Stimulated activated CD4-positive, alpha-beta T cell treated with anti-CD3 and anti-CD28 coated beads, Interleukin-12 subunit alpha, Interleukin-12 subunit beta, amount 100 ng/mL, for 48 hours (primary cell): ENCODE results near the gene FOXO1.

Experiments used
- DNase-seq, 3 donors: peaks; one replicate each; pipeline ENCODE4 v3.0.0-alpha.2; 2020; ENCODE audit warnings: low read depth in 2 of 3, low spot score in 1 of 3

The FOXO1 gene

DNA sequence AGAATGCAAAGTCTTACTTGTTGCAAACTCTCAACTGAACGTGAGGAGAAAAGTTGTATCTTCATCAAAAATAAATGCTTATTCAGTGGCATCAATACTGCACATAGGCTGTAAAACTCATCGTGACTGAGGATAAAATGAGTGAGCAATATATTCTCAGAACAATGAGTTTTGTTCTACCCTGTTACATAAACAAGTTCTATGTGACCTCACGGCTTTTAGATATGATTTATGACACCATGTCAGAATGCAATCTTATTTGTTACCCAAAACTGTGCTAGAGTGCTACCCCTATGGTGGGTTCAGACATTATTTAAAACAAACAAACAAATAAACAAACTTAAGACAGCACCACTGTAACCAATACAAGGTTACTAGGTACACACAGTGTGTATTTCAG, 55.4 kb downstream of the FOXO1 start:
- no peak for DNase-seq

DNA sequence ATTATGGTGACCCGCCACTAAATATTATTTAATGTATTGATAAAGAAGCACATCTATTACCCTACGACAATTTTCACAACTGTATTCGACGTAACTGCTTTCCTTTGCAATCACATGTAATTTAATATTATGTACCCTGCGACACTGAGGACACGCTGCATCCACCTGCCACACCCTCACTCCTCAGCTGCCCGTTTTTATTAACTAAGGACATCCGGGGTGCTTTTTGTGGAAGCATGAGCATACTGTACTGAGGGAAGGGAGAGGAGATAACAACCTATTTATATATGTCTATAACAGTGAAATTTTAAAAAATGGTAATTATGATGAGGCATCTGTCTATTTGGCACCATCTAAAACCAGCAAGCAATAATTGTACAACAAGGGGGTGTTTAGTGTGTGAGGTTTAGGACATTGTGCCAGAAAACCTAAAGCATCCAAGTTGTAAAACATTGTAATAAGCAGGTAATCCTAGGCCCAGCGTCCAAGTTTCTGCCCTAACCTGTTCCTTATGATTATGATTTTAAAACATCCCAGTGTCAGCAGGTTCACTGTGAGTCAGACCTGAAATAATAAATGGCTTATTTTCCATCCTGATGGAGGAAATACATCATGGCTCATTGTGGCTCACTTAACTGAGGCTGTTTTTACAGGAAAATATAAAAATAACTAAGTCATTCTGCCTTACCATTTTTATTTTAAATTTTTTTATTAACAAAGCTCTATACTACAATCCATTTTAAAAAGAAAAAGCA, 56.3 kb downstream of the FOXO1 start:
- DNase-seq = no peak

DNA sequence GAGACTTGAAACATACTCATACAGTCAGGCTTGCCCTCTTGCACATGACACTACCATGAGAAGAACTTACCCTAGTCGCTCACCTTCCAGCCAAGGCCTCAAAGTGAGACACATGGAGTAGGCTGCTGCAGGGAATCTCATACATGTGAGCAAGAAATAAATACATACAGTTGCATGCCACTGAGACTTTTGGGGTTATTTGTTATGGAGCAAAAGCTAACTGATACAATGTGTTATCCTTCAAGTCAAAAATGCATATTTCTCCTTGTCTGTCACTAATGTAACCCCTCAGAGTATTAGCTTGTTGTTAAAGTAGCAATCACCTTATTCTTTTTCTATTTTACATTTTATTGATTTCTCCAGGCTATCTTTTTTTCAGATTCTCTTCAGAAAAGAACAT, 58.1 kb downstream of the FOXO1 start:
- DNase-seq = no peak

DNA sequence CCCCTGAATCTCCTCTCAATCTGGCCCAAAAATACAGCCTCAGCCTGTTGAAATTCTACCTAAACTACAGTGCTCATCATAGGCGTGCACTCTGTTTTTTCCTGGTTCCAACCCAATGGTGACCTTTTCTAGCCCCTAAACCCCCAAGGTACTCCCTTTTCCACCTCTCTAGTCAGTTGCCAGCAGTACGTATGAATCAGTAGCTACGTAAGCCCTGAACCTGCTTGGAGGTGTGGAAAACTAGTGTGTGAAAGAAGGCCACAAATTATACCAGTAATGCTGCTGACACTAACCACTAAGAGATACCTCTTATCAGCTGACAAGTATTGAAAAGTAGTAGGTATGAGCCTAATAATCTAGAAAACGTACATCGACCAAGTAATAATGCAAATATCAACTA, 60.9 kb downstream of the FOXO1 start:
- no peak for DNase-seq

DNA sequence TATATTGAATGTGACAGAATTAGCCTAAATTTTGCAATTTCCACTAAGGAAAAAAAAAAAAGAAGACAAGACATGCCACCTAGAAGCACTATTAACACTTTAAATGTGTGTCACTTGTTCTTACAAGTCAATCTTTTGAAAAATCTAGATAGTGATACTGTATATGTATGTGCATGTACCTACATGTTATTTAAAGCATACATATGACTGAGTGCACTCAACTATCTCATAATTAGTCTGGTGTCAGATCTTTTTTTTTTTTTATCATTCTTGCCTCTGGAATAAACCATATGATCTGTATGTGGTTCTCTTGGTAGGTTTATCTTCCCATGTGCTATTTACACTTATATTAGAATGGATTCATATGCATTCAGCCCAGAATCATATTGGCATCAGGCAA, 62.3 kb downstream of the FOXO1 start:
- no peak for DNase-seq

DNA sequence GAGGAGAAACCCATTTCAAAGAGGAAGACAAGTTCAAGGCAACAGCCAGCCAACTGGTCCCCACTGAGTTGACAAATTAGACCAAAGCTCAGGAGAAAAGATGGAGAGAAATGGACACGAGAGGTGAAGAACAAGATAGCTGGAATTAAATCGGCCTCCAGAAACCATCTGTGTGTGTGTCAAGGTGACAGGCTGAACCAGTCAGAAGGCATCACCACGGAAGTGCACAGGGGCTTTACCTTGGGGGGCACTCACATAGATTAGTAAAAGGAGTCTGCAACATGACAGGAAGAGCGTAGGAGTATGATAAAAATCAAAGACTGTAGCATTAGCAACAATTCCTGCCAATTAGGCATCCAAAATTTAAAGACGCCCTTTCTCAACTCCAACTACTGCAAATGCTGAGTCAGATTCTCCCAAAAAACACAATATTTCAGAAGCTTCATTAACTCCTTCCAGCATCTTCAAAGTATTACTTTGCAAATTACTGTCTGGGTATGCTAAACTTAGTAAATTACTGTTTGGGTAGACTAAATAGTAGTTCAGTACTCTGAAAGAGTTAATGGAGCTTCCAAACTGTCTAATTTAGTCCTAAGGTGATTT, 66.2 kb downstream of the FOXO1 start:
- DNase-seq = no peak

DNA sequence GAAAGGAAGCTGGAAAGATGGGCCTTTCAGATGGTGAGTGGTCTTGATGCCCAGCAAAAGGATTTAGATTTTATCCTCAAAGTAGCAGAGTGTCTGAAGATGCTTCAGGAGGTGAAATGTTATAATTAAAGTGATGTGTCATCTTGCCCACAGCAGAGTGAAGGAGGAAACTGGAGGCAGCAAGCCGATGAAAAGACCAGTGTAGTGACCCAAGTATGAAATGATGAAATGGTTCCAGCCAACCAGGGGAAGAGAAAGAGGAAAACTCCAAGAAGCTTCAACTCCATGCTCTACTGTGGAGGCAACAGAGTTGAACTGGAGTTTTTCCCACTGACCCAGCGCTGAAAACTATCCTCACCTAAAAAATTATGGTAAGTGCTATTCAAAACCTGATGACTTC, 66.7 kb downstream of the FOXO1 start:
- DNase-seq = no peak

DNA sequence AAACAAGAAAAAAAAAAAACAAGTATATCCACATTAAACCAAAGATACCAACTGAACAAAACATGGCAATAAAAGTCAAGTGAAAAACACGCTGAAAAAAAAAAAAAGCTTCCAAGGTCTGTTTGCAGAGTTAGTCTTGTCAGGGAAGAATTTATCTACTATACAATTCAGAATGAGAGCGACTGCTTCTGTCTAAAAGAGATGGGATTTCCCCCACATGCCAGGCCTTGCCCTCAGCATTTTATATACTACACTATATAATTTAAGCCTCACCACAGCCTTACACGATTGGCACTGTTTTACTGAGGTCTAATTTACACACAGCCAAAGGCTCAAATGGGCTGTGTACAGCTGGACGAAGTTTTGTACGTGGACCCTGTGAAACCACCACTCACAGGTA, 67.3 kb downstream of the FOXO1 start:
- no peak for DNase-seq

DNA sequence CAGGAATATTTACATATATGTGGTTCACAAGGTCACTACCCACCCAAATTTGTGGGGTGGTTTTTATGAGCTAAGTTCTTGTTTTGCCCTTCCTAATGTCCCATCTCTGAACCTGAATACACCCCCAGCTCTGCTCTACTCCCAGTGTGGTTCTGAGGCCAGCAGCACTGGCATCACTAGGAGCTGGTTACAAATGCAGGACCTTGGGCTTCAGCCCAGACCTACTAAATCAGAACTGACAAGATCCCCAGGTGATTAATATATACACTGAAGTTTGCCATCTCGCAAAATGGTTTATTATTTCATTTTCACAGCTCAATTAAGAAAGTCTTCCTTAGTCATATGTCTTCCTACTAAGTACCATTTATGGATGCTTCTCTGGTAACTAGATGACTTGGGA, 67.9 kb downstream of the FOXO1 start:
- DNase-seq = no peak

DNA sequence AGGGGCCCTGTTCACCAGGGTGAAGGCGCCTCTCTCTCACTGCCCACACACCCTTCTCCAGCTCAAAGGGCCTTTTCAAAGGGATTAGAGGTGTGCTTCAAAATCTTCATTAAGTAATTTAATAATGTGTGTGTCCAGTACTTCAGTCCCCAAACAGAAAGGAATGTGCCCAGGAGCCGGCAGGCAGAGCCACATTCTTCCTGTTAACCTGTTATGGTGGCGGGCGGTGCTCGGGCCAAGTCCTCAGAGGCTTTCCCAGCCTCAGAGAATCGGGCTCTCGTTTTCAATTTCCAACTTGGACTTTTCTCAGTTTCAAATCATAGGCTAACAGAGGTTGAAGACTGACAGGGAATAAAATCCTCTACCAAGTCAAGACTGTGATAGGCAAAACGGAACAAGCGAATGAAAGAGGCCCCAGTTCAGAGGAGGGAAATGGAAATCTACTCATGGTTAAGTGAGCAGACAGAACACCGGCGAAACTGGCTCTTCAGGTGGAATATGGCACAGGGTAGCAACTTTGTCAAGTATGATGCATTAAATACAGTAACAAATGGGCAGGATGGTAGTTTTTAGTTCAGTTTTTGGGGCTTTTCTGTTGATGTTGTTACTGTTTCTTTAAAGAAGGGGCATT, 68.6 kb downstream of the FOXO1 start:
- no peak for DNase-seq

DNA sequence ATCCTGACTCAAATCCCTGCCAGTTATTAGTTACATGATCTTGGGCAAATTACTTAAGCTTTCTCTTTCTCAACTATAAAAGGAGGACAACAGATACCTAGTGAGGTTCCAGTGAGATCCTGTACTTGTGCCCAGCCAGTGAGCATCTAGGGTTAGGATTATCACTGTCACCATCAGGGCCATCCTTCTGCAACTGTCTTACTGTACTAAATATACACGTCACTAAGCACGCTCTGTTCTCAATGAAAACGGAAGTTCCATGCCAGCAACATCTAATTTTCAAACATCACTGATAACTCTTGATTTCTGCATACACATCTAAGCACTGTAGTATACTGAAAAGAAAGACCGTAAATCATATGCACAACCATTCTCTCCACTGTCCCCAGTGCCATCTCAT, 70.0 kb downstream of the FOXO1 start:
- DNase-seq = no peak

DNA sequence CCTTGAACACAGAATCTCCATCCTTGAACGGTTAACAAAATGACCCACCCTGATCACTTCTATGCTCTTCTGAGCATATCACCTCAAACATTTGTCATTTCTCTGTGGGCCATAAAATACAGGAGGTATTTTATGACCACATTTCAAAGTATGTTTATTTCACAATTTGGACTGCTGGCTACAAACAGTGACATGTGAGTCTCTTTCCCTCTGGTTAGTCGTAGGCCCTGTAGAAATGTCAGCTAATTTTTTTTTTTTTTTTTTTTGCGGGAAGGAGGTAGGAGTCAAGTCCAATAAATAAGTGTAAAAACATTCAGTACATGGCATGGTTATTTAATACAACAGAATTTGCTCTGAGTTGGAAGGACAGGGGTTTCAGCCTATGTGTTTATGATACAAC, 70.7 kb downstream of the FOXO1 start:
- no peak for DNase-seq

DNA sequence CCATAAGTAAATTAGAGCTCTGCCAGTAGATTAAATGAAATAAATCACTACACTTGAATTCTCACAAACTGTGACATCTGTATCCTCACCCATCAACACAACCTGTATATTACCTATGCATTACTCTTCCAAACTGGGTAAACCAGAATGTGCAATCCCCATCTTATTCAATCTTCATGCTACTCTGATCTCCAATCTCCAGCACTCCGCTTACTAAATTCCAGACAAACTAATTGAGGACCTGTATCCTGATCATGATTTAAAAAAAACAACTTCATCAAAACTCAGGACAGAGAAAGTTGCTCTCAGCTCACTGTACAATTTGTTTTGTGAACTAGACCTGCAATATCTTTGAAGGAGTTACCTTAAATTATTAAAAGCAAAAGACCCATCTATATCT, 74.4 kb downstream of the FOXO1 start:
- no peak for DNase-seq

DNA sequence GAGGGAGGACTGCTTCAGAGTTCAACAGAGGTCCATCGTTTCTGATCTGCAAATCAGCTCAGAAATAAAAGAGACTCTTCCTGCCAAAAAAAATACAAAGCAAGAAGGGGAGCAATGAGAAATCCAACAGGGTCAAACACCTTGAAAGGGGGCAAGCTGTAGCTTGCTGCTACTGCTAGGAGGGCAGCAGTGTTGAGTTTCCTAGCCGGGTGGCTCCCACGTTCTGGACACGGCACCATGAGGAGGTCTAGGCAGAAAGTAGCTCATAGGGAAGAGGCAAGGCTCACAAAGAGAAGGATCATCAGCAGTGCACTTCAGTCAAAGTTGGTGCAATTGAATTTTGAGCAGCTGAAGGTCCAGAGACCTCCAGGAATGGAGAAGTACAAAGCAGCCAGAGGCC, 75.3 kb downstream of the FOXO1 start:
- DNase-seq = no peak

DNA sequence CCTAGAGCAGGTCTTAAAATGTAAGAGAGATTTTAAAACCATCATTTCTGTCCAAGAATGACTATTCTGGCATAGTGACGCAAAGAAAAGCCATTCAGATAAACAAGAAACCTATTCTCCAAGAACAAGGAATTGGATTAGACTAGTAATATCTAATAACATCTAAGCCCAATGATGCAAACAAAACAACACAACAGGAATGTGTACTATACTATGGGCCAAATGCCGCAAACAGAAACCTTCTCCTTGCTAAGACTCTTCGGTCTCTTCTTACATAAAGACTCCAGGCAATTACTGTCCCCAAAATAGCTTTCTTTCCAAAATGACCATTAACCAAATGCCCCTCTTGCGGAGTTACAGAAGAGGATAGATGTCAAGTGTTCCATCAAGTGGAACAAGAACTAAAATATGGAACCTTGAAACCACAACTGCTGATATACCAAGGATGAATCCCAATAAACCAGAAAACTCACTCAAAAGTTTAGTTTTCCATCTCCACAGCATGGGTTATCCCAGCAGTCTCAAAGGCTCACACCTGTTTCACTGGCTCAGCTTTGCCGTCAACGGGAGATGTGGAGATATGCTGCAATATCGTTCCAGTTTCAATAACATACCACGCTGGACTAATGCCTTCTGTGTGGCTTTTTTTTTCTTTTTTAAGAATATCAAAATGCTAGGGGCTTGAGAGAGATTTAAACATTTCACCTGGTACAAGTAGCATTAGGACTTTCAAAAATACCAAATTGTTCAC, 76.2 kb downstream of the FOXO1 start:
- DNase-seq = no peak

DNA sequence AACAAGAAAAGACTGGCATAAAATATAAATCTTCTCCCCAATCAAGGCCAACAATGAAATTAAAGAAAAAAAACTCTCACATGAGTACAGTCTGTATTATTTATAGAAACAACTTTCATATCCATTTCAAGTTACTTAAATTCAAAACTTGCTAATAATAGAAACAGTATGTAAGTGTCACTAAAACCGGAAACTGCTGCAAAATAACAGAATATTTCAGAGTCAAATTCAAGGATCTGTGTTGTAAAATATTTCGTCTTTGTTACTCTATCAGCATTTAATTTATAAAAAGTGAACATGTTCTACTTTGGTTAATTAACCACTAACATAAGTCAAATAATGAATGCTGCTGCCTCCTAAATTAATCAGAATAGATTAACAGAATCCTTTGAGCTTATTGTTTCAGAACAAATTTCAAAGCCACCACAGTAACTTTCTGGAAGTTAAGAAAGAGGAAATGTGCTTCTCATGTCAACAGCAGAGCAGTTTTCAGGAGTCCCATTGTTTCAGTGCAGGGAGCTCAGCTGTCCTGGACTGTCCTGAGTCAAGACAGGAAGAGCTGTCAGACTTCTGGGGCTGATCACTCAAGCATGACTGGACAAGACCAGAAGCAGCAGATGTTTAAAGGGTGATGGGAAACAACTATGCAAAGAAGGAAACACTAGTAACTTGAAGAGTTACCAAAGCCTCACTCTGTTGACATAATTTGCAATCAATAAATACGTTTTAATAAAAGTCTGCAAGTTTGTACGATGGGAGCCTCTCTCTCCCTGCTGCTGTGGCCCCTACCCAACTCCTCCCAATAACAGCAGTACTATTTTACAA, 76.9 kb downstream of the FOXO1 start:
- DNase-seq = no peak

DNA sequence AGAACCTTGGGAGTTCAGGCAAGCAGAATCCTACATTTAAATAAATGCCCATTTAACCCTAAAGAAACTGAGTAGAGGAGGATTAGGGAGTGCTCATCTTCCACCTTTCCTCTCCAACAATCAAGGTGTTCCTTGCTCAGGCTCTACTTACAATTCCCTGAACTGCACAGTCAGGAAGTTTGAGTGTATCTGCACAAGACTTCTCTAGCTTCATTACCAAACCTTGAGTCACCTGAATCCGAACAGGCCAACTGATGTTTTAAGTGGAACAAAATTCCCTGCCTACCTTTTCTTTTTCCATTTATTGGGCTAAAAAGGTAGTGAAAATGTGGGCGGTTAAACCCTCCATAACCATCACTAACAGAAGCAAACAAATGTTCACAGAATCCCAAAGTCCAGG, 78.3 kb downstream of the FOXO1 start:
- DNase-seq = no peak

DNA sequence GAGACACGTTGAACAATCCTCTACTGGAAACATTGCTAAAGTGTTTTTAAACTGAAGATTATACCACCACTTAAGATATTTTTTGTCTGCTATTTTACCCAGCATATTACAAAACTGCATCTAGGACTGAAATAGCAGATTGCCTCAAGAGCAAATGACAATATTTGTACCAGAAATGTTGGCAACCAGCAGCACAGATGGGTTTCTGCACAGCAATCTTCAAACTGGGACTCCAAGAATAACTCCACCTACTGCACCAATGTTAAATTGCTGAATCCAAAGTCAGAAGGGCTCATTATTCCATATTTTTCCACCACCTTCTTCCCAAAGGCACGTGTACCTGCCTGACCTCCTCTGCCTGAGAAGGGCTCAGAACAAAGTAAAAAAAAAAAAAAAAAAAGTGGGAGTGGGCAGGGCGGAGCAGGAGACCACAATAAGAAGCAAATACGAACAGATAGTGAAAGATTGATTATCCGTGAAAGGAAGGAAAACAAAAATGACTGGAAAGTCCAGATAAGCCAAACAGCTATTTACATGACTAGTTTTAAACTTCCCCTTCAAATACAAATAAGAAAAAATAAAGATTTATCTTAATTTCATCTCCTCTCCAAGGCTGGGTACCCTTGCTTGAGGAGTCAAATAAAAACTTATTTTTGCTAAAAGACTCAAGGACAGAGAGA, 79.4 kb downstream of the FOXO1 start:
- no peak for DNase-seq

DNA sequence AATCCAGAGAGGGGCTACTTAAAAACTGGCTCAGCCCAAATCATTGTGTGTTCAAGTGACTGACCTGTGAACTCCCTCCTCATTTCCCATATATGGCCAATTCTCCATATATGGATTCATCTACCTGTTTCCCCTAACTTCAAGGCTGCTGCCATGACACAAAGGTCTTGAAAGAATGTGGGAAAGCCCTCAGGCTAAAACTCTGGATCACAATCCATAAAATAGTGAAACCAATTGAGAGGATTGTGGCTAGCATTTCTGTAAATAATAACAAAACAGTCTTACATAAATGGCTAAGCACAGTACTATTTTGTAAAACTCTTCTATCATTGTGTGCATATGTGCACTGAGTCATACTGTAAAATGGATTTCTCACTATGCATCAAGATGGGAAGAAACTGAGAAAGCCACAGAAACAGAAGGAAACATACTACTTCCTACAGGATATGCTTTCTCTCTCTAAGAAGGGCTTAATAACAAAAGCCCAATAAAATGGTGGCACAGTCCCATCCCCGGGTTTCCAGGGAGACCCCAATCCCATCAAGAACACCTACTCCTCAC, 80.5 kb downstream of the FOXO1 start:
- no peak for DNase-seq

DNA sequence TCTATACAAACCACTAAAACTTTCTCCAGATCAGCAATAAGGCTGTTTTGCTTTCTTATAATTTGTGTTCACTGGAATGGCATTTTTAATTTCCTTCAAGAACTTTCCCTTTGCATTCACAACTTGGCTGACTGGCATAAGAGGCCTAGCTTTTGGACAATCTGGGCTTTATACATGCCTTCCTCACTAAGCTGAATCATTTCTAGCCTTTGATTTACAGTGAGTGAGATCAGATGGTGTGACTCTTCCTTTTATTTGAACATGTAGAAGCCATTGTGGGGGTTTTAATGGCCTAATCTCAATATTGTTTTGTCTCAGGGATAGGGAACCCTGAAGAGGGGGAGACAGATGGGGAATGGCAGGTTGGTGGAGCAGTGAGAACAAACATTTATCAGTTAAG, 82.7 kb downstream of the FOXO1 start:
- DNase-seq = no peak
